Measurements from ENCODE around the gene MRPS6.

Gene MRPS6

GRCh38 chr21:34071683-34072082 is 1.7 kb upstream of the MRPS6 start:
- DNase-seq (ENCODE audit: low spot score): no peak

- no peak for DNase-seq (ENCODE audit: low spot score)
Observed at GRCh38 chr21:34072145-34073031, 990 bp upstream of the MRPS6 start.

- peak; percentile 48 for DNase-seq (ENCODE audit: low spot score)
Observed at GRCh38 chr21:34073749-34074282, 438 bp downstream of the MRPS6 start.

- DNase-seq (ENCODE audit: low spot score): no peak
Observed at GRCh38 chr21:34074283-34075090, 1.1 kb downstream of the MRPS6 start.

- no peak for DNase-seq (ENCODE audit: low spot score)
Observed at GRCh38 chr21:34075091-34075425, 1.7 kb downstream of the MRPS6 start.

GRCh38 chr21:34075760-34076660 is 2.6 kb downstream of the MRPS6 start:
- no peak for DNase-seq (ENCODE audit: low spot score)

- no peak for DNase-seq (ENCODE audit: low spot score)
Observed at GRCh38 chr21:34076835-34077234, 3.5 kb downstream of the MRPS6 start.

GRCh38 chr21:34077888-34078287 is 4.5 kb downstream of the MRPS6 start:
- DNase-seq (ENCODE audit: low spot score): no peak

- no peak for DNase-seq (ENCODE audit: low spot score)
Observed at GRCh38 chr21:34078915-34079314, 5.5 kb downstream of the MRPS6 start.

- no peak for DNase-seq (ENCODE audit: low spot score)
Observed at GRCh38 chr21:34080710-34081109, 7.3 kb downstream of the MRPS6 start.

GRCh38 chr21:34082769-34083168 is 9.4 kb downstream of the MRPS6 start:
- DNase-seq (ENCODE audit: low spot score): no peak

- no peak for DNase-seq (ENCODE audit: low spot score)
Observed at GRCh38 chr21:34083357-34083756, 10.0 kb downstream of the MRPS6 start.

GRCh38 chr21:34085129-34085528 is 11.8 kb downstream of the MRPS6 start:
- DNase-seq (ENCODE audit: low spot score): no peak

- DNase-seq (ENCODE audit: low spot score): no peak
Observed at GRCh38 chr21:34086887-34087306, 13.5 kb downstream of the MRPS6 start.

- no peak for DNase-seq (ENCODE audit: low spot score)
Observed at GRCh38 chr21:34088752-34089151, 15.4 kb downstream of the MRPS6 start.

GRCh38 chr21:34091032-34091431 is 17.7 kb downstream of the MRPS6 start:
- DNase-seq (ENCODE audit: low spot score): no peak

- DNase-seq (ENCODE audit: low spot score): peak; percentile 20
Observed at GRCh38 chr21:34091607-34092006, 18.2 kb downstream of the MRPS6 start.

- no peak for DNase-seq (ENCODE audit: low spot score)
Observed at GRCh38 chr21:34092262-34092921, 19.0 kb downstream of the MRPS6 start.

GRCh38 chr21:34093083-34093482 is 19.7 kb downstream of the MRPS6 start:
- DNase-seq (ENCODE audit: low spot score): no peak

GRCh38 chr21:34094949-34095348 is 21.6 kb downstream of the MRPS6 start:
- DNase-seq (ENCODE audit: low spot score): no peak

GRCh38 chr21:34097442-34097841 is 24.1 kb downstream of the MRPS6 start:
- DNase-seq (ENCODE audit: low spot score): no peak
